OCI-LY7 (cell line): ENCODE measurements around the gene PAFAH1B1.

Experiments
- CTCF ChIP-seq: fragments of 200-600 bp; sonication (generic); conservative IDR thresholded peaks from 2 replicates; pipeline ENCODE4 v1.5.1; 2014; ENCODE audit warnings: mild to moderate bottlenecking, antibody characterized with exemption, low read length, moderate library complexity, mixed read lengths
- EZH2phosphoT487 ChIP-seq: fragments of 200-600 bp; sonication (generic); IDR thresholded peaks from 2 replicates; pipeline ENCODE4 v1.6.1; 2018; ENCODE audit warnings: low read depth, borderline replicate concordance, mild to moderate bottlenecking, mixed run types, antibody characterized with exemption, low read length, moderate library complexity, mixed read lengths

GRCh38 chr17:2551928-2552327 lies 41.5 kb upstream of the PAFAH1B1 start:
- TF ChIP-seq CTCF (no peak), EZH2phosphoT487 (no peak)
